Kidney tubule cell (primary cell): ENCODE measurements around the gene ANKRD44.

Source experiments
- DNase-seq: peaks from one replicate; pipeline ENCODE4 v3.0.0-alpha.2; 2018; ENCODE audit warnings: low spot score

Gene ANKRD44

DNA sequence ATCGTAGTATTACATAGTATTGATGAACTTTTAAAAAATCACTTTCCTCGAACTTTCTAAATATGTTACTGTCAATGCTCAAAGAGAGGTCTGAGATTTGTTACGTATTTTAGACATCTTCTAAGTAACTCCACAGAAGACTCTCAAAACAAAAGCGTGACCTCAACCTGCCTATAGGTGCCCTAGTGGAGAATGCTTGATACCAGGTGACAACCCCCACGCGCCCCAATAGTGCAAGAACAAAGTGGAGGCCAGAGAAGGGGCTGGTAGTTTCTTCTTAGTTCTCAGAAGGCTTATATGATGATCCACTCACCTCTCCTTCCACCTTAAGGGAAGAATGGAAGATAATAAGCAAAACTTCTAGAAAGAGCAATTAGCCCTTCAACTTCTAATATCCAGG lies 102.6 kb downstream of the ANKRD44 start:
- no peak for DNase-seq

DNA sequence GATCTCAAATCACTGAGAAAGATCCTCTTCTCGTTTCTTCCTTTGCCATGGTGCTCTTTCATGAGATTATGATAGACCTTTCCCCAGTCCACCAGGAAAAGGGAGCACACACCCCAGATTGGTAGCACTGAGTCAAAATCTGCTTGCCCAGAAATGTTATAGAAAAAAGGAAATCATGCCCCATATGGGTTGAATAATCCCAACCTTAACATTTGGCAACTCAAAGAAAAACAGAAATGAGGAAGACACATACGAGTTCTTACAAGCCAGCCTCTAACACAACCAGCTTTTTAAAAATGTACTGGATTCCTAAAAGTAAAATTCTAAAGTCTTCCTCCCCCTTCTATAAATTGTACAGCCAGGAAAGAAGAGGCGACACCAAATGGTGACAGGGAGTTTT lies 103.0 kb downstream of the ANKRD44 start:
- DNase-seq, result no peak

DNA sequence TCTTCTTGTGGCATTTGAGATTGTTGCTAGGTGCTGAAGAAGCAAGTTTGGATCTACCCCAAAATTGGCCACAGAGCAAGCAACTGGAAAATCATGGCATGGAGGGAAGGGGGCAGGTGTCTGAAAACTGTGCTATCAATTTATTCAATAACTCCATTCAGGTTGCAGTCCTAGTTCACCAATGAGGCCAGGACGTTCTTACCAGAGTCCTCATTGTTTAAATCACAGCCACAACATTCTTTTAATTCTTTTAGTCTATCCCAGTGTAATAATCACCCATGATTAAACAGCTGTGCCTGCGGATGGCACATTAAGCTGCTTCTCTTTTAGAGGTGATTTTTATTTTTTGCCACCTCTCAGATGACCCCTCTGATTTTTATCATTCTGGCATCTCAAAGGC lies 103.5 kb downstream of the ANKRD44 start:
- peak; percentile 66 for DNase-seq

DNA sequence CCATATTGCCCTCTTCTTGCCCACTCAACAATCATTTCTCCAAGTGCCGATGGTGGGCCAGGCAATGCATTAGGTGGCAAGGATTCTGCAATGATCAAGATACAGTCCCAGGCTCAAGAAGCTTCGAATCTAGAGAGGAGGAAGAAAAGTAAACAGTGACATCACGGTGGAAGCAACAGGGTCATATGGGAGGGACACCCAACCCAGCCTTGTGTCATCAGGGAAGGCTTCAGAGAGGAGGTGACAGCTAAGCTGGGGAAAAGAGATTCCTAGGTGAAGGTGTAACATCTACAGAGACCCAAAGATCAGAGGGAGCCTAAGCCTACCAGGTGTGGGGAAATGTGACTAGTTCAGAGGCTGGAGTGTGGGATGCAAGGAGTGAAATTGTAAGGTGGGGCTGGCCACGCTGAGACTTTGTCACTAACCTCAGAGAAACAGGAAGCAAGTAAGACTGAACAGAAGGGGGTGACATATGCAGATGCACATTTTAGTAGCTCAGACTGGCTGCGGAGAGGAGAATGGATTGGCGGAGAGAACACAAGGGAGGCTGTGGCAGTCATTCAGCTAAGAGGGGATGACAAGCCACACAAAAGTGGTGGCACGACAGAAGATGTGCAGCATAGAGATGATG lies 104.9 kb downstream of the ANKRD44 start:
- DNase-seq, result no peak

DNA sequence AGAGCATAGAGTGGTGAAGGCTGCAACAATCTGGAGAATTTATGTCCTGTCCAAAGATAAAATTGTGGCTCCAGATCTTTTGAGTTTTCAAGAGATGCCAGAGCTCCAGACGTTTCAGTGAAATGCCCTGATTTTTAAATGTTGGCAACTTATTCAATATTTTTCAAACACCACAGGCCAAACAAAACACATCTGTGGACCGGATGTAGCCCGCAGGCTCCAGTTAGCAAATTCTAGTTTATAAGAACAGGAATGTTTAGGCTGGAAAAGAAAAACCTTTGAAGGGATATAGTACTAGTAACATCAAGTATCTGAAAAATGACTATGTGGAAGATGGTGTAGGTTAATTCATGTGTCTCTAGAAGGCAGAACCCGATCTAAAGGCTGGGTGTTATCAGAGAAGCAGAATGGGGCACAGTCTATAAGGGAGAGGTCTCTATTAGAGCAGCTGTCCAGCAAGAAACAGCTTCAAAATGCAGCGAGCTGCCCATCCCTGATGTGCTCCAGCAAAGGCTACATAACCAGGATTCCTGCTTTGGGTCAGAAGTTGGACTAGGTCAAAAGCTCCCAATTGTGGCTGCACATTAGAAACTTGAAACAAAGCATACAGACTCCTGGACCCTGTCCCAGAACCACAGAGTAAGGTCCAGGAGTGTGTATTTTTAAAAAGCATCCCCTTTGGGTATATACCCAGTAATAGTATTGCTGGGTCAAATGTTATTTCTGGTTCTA lies 105.9 kb downstream of the ANKRD44 start:
- no peak for DNase-seq

DNA sequence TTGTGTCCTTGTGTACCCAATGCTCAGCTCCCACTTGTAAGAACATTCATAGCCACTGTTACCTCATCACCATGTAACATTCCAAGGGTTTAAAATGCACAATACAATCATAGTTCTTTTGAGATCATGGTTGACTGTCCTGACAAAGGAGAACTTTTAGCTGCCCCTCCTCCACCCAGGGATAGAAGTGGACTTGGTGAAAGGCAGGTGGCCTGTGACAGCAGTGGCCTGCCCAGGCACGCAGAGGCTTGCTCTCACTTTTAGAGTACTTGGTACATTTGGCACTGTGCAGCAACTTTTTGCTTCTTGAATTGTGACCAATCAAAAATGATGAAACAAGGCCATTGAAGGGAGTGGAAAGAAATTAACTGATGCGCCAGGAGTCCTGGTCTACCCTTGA lies 108.7 kb downstream of the ANKRD44 start:
- DNase-seq, result no peak

DNA sequence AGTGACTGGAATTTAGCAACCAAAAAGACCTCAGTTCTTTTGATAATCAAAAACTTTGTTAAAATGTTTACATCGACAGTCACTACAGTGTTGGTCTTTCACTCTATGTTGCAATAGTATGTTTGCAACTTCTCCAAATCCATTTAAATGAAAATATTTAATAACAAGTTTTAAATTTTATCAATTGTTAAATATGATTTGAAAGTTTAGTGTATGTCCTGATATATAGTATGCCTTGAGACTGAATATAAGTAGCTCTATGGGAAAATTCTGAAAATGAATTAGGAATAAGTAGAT lies 109.9 kb downstream of the ANKRD44 start:
- DNase-seq, result no peak

DNA sequence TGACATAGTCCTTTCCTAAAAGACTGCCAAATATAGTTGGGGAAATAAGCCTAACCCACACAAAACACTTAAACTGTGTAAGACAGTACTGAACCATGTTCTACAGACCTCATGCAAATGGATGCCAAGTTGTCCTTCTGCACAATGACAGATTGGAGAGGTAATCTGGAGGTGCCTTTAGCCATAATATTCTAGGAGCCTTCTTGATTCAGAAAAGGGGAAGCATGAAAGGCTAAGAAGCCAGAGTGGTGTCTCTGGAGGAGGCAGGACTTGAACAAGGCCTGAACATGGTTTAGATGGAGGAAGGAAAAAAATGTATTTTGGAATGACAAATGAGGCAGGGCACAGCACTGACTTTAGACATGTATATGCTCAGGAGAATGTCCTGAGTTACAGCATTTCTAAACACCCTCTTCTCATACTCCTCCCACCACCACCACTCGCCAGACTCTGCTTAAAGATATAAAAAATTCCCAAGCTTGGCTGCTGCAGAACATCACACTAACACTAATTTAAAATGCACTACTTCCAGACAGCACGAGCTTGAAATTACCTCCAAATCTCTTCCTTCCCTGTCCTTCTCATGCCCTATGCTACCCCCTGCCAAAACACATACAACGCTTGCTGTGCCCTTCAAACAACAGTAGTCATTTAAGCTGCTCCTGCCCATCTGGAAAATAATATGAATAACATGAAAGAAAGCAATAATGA lies 110.4 kb downstream of the ANKRD44 start:
- no peak for DNase-seq

DNA sequence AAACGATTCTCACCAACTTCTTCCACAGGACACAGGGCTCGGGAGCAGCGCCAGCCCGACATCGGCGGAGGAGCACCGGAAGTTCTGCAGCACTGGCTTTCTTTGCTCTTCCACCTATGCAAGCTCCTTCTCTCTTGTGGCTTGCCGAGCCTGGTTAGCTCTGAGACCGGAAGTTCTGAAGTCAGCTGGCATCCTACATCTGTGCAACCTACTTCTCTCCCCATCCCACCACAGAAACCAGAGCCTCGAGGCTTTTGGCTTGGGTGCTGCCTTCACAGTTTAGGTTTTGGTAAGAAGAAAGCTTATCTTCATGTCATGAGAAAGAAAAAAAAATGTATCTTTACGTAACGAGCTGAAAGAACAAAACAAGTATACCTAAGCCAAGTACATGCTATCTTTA lies 111.7 kb downstream of the ANKRD44 start:
- DNase-seq, result no peak

DNA sequence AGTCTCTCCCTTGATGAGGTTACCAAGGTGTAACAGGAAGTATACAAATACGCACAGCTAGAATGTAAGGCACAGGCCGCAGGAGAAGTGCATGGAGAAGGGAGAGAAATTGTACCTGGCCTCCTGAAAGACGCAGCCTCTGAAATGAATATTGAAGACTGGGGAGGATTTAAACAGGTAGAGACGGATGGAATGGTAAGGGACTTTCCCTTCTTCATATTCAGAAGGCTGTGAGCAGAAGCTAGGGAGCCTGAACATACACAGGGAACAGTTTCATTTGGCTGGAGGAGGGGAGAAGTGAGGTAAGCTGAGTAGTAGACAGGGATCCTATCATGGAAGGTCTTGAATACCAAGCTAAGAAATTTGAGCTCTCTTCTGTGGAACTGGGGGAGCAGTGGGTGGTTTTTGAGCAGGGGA lies 112.7 kb downstream of the ANKRD44 start:
- peak; percentile 55 for DNase-seq

DNA sequence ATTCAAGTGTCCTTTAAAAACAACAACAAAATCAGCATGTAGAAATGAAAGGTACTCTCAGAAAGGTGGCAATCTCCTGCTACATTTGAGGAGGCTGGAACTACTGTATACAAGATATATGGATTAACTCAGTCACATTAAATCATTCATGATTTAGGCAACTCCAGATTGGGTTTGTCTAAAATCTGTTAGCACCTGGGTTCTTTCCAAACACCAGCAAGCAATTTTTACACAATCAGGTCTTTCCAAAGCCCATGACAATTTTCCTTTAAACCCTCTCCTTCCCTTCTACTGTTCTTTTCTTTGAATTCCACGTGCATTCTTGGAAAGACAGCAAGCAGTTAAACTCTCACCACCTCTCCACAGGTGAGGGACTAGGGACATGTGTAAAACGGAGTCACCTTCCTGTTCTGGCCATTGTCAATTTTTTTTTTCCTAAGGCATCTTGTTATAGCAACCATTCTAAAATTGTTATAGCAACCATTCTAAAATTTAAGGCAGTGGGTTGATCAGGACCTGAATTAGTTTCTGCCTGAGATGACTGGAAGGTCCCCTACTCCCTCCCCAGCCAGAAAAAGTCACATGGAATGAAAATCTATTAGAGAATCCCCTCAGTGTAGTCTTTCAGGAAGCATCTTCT lies 113.9 kb downstream of the ANKRD44 start:
- DNase-seq, result peak; percentile 85

DNA sequence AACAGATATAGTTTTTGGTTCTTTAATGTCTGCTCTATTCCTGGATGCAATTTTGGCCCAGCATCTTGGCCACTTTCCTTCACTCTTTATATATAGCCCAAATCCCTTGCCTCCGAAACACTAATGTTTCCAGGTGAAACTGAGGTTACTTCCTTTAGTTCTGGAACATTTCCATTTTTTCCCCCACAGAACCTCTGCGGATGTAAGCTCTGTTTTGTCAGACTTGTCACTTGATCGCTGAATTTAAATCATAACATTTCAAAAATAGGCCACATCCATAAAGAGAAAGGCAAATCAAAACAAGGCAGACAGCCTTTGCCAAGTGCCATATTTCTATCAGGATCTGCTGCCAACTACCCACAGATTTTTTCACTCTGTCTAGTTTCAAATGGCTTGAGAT lies 115.1 kb downstream of the ANKRD44 start:
- DNase-seq, result no peak

DNA sequence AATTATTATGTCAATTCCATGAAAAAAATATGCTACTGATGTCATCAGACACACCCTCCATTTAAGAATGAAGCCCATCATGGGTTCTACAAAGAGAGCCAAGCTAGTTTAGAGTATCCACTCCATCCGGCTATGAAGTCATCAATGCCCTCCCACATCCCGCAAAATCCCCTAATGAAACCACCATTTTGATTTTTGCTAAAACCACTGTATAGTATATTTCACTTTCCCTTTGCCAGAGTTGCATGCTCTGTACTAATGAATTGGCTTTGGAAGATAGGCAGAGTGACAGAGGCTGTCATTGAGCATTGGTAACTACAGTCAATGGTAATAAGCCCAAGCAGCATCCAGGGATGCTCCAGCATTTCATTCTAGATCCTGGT lies 118.6 kb downstream of the ANKRD44 start:
- no peak for DNase-seq

DNA sequence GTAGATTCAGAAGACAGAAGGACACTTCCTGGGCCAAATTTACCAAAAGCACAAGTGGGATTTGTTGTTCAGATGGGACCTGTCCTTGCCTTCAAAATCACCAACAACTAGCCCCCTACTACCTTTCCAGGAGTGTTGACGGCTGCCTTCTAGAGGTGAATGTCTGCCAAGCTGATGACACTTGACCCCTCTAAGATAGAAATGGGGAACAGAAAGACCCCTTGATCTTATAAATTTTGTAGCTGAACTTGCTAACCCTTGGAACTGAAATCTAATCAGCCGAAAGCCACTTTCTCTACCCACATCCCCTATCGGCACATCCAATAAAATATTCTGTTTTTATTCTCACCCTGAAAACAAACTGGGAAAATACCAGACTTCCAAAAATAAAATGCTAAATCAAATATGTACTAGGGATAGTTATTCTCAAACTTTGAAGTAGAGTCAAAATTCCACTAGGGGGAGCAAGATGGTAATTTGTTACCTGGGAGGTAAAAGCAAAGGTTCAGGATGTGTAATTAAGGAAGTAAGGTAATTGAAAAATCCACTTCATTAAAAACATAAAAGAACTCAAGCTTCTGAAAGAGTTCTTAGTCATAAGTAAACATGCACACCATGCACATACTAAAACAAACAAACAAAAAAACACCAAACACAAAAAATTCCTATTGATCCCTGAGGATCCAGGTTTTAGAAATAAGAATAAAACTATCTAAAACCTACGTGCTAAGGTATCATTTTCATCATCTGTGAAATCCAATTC lies 119.2 kb downstream of the ANKRD44 start:
- DNase-seq, result peak; percentile 55

DNA sequence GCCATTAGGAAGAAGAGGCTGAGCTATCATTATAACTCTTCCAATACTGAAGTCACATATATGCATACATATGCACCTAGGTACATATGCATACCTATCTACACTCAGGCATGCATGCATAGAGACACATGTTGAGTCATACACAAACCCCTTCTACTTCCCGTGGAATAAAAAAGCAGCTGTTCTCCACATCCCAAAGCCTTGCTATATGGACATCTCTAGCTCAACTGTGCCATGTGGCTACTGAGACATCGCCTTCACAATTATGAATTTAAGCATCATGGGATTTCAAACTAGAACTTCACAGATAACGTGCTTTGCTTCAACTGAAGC lies 120.5 kb downstream of the ANKRD44 start:
- DNase-seq, result no peak

DNA sequence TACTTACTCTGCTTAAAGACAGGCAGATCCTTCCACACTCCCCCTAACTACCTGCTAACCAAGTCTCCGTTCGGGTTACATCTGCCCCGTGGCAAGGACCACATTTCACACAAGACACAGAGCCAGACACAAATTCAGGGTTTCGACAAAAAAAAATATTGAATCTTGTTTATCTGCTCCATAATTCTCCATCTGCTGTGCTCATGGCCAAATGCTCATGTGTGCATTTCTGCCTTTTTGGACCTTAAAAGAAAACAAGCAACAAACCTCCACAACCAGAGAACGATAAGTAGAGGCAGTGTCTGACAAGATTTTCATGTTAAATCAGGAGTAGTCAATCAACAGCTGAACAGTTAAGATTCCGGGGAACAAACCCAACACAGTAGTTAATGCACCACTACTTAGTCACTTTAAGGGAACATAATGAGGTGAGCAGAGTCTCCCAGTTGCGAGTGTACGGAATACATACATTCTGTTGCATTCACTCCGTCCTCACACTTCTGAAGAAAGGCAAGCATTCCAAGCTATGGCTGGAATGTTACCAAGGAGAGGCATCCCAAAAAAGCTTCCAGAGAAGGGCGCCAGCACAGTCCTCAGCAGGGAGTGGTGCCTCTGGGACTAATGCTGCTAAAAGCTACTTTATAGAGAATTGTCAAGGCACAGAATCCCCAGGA lies 121.0 kb downstream of the ANKRD44 start:
- no peak for DNase-seq

DNA sequence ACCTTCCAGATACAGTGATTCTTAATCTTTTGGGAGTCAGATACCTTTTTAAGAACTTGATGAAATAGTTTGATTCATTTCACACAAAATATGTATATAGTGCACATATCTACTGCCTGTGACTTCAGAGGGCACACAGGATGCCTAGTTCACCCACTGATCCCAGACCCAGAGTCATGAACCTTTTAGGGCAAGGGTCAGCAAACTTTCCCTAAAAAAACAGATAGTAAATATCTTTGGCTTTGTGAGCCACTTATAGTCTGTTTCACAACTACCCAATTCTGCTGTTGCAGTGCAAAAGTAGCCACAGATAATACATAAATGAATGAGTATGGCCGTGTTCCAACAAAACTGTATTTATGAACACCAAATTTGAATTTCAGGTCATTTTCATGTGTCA lies 124.9 kb downstream of the ANKRD44 start:
- DNase-seq, result no peak

DNA sequence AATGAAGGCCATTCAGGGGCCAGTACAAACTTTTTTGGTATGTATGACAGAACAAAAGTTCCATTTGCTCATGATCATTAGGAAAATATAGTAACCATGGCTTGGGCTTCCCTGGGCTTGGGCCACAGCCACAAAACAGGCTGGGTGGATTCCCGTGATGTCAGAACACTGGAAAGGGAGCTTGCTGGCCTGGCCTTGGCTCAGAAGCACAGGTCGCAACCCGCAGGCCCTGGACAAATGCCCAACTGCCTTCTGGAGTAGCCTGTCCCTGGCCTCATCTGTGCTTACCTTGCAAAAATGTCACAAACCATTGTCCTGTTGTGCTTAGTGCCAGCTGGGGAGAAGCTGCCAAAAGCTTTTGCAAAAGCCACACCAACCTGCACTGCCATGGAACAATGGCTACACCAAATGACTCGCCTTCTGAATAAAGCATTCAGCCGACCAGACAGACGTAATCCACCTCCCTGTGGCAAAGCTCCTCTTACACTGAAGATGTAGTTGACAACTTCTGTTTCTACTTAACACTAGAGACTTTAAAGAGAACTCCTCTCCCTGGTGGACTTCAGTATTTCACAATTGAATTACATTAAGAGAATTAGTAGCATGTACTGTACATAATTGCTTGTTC lies 125.5 kb downstream of the ANKRD44 start:
- DNase-seq, result peak; percentile 70

DNA sequence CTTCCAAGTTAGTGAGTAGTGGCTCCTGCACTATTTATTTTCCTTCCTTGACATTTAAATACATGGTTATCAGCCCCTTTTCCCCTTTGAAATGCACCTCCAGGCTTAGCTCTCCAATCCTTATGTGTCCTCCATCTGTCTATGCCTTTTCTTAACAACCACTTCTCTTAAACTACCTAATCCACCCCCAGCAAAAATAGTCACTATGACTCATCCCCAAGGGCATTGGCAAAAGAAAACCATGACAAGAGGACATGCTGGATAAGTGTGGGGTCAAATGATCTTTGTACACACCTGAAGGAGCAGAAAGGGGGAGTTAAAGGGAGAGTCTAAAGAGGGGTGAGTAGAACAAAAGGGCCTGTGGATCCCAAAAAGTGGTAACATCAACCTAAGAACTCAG lies 127.2 kb downstream of the ANKRD44 start:
- peak; percentile 39 for DNase-seq

DNA sequence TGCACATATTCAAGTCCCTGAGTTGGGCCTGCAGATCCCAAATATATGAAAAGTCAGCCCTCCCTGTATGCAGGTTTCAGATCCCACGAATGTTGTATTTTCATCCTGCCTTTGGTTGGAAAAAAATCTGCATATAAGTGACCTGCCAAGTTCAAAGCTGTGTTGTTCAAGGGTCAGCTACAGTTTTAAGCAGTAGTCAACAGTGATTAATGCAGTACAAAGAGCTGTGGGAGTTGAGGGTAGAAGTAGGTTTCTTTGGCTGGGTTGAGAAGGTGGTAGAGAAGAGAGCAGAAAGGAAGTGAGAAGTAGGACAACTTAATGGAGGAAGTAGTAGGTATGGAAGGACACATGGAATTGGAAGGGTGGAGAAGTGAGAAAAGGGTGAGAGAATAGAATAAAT lies 127.9 kb downstream of the ANKRD44 start:
- no peak for DNase-seq

DNA sequence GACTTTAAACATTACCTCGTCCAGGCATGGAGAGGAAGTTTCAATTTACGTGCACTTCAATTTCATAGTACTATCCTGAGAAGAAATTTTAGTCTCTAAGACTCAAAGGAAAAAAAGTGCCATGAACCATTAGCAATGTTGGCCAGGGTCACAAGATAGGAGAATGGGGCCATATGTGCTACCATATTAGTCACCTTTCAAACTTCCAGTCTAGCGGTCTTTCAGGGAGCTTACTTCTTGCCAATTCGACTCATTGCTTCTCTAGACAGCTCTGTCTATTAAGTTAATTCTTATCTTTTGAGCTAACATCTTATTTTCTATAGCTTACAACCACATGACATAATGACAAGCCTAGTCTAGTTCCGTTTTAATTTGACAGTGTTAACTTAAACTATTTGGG lies 129.1 kb downstream of the ANKRD44 start:
- no peak for DNase-seq
